ELR (cell line): Measurements from ENCODE around the gene PRH1.

ENCODE experiments used
- DNase-seq: peaks from one replicate; pipeline ENCODE4 v3.0.0-alpha.2; 2015; ENCODE audit warnings: low read depth

PRH1 gene

GRCh38 chr12:10838461-10838860 lies 45.6 kb downstream of the PRH1 start:
- no peak for DNase-seq
